ENCODE data around the gene CASZ1.

The CASZ1 gene

DNA sequence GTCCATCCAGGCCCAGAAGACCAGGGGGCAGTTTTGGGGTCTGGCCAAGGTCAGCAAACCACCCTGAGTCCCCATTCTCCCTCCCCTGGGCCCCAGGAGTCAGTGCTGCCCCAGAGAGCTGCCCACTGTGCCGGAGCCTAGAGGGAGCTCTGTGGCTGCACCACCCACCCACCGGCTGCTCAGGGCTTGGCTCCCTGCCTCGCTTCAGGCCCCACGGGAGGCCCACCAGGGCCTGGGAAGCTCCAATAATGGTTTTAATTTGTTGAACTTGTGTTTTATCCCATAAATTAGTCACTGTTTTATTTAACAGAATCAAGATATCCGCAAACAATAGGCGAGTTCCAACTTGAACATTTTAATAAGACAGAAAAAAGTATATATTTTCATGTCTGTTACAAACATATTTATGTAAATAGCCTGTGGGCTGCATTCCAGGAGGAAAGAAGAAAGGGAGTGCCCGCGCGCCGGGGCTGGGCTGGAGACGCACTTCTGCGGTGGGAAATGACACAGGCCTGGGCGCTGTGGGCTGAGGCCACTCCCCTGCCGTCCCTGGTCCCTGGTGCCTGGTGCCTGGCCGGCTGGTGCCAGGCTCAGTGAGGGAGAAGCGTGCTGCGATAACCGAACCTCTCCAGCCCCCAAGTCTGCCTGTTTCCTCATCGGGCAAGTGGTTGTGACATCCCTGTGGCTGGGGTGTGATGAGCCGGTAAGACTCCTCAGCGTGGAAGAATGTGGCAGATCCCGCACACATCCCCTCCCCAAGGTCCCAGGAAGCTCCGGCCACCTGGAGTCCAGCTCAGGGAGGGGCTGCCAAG lies 161.2 kb downstream of the CASZ1 start:
- no peak for DNase-seq

GRCh38 chr1:10634428-10635084 lies 161.9 kb downstream of the CASZ1 start:
- no peak for DNase-seq

DNA sequence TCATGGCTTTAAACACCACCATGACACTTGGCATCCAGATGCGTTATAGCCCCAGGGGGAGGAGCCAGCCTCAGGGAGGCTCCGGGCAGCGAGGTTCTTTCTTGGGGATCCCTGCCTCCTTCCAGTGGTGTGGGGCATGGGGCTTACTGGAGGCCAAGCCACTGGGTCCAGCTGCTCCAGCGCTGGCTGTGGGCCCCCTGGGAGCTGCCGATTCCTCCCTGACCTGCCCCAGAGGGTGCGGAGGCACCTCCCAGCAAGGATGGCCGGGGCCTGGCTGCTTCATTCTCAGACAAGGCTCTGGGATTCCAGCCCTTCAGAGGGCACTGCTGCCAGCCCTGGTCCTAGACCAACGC lies 162.4 kb downstream of the CASZ1 start:
- no peak for DNase-seq

DNA sequence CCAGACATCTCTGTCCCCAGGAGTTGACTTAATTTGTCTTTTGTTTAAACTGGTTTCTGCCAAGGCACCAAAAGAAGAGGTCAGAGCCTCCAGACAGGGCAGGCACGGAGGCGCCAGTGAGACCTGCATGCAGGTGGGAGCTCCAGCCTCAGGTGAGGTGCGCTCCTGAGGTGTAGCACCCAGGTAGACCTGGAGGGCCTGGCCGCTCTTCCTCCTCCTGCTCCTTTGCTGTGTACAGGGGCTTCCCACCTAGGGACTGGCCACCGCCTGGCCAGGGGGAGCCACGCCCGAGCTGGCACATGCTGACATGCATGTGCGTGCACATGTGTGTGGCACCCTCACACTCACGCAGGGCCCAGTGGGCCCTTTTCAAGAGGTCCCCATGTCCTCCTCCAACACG lies 163.0 kb downstream of the CASZ1 start:
- DNase-seq = no peak

DNA sequence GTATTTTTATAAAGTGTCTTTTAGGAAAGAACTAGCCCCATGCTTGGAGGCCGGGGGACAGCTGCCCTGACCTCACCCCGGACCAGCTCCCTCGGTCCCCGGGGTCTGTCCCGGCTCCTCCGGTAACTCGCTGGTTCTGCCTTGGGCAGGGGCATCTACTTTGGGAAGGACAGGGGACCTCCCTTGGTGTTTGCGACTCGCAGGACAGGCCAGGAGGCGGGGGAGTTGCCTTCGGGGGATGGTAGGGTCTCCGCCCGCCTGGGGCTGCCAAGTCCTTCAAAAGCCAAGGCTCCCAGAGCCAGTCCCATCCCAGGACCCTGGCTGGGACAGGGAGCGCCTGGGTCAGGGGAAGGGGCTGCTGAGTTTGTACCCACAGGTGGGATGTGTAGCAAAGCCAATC lies 163.8 kb downstream of the CASZ1 start:
- DNase-seq = no peak

- no peak for DNase-seq
Measured at GRCh38 chr1:10631811-10632593, 164.4 kb downstream of the CASZ1 start.

- DNase-seq = no peak
Measured at GRCh38 chr1:10631121-10631810, 165.2 kb downstream of the CASZ1 start.

GRCh38 chr1:10630661-10631120 lies 165.8 kb downstream of the CASZ1 start:
- DNase-seq = no peak

DNA sequence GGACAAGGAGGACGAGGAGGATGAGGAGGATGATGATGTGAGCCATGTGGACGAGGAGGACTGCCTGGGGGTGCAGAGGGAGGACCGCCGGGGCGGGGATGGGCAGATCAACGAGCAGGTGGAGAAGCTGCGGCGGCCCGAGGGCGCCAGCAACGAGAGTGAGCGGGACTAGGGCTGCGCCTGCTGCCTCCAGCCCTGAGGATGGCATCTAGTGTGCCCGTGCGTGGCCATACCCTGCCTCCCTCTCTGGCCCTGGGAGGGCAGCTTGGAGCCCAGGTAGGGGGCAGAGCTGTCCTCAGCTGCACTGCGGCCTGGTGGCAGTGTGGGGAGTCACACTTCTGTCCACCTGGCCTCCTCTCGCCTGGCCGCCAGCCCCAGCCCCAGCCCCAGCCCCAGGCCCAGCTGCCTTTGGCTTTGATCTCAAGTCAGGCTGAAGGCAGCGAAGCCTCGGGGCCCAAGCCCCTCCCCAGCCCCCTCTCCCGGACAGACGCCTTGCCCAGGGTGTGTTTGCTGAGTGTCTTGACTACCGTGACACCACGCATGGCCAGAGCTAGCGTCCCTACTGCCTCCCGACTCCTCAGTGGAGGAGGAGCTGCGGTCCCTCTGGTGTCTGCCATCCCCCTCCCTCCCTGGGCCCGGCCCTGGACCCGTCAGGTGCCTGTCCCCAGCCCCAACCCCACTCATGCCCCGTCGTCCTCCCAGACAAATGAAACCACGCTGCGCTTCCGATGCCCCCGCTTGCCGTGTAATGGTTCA lies 166.5 kb downstream of the CASZ1 start:
- no peak for DNase-seq

DNA sequence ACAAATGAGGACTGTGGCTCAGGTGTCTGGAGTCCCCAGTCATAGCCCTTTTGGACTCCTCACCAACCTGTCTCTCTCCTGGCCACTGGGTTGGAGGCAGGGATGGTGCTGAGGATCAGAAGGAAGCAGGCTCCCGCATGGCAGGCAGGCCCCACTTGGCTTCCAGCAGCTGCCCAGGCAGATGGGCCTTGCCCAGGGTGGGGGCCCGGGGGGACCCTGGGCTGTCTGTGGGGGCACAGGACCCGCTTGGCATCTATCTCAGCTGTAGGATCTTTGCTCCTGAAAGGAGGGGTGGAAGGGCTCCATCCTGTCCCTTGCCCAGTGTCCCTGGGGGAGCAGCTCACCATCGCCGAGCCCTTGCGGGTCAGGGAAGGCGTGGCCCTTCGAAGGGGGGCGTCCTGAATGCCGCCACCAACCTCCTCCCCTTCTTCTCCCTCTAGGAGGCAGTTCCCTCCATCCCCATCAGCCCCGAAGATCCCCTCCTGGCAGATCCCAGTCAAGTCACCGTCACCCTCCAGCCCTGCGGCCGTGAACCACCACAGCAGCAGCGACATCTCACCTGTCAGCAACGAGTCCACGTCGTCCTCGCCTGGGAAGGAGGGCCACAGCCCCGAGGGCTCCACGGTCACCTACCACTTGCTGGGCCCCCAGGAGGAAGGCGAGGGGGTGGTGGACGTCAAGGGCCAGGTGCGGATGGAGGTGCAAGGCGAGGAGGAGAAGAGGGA lies 167.2 kb downstream of the CASZ1 start:
- DNase-seq = no peak

- no peak for DNase-seq
Measured at GRCh38 chr1:10628685-10629084, 167.8 kb downstream of the CASZ1 start.

GRCh38 chr1:10626791-10627410 lies 169.5 kb downstream of the CASZ1 start:
- no peak for DNase-seq

DNA sequence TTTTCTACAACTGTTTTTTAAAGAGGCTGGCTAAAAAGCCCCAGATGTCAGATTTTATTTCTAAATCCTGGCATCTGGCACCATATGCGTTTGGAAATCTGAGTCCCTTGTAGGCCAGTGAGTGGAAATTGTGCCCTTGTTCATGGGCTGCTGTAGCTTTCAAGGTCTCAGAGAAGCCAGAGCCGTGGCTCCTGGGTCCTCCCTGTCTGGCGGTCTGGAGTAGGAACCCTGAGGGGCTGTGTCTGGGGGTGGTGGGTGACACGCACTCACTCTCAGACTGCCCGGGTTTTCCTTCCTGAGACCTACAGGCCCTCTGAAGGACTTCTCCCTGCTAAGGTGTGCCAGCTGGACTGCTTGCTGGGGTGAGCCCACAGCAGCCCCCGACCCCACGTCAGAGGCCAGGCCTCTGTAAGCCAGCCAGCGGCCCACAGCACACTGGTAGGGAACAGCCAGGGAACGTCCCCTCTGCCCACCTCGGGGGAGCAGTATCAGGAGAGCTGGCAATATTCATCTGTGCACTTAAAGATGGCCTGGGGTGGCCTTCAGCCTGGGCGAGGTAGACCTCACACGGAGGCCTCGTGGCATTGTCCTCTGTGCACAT lies 170.2 kb downstream of the CASZ1 start:
- no peak for DNase-seq

GRCh38 chr1:10625554-10625953 lies 170.9 kb downstream of the CASZ1 start:
- no peak for DNase-seq

GRCh38 chr1:10625076-10625475 lies 171.4 kb downstream of the CASZ1 start:
- no peak for DNase-seq

DNA sequence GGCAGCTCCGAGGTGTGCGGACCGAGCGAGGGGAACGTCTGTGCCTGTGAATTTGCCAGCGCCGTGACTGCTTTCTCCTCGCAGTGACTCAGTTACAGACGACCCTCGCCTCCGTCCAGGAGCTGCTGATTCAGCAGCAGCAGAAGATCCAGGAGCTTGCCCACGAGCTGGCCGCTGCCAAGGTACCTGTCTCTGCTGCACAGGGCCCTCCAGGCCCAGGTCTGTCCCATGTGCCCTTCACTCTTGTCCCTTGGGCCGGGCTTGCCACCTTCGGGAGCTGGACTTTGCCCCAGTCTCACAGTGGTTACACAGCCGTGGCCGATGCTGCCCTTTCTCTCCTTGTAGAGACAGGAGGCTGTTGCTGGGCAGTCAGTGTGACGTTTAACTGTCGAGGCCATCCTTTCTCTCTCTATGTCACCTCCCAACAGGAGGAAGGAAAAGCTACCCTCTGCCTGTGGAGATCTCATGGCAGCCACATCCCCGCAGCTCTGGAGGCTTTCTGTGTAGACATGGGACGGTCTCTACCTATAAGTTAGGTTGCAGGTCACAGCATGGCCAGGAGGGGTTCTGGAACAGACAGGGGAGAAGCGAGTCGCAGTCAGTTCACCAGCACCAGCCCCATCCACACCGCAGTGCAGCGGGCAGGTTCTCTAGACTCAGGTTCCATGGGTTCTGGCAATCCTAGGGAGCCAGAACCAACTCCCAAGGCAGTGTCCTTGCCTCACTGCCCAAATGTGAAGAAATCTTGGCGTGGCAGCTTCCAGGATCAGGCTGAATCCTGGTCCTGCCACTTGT lies 172.0 kb downstream of the CASZ1 start:
- no peak for DNase-seq

DNA sequence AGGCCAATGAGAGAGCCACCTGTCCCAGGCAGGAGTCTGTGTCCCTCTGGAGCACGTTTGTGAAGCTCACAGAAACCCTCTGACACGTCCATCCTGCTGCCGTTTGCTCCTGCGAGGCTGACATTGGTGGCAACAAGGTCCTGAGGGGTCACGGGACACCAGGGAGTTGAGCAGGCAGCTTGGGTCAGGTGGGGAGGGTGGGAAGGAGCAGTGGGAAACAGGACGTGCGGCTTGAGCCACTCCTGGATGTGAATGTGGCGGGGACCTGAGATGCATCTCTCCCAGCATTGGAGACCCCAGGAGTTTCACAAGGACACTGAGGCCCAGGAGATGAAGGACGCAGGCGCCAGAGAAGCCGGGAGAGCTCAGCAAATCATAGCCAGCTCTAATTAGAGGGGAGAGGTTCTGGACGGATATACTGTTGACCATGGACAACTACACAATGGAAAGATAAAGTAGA lies 172.7 kb downstream of the CASZ1 start:
- DNase-seq = no peak

GRCh38 chr1:10622910-10623685 lies 173.3 kb downstream of the CASZ1 start:
- DNase-seq = no peak

- no peak for DNase-seq
Measured at GRCh38 chr1:10621906-10622305, 174.5 kb downstream of the CASZ1 start.
